H9 (cell line): ENCODE measurements around the gene MCM3AP. TPM values are rescaled to one million over a fixed set of nuclear protein-coding genes. Genes with fewer than 3 reads are reported as not detected.

Source experiments
- DNase-seq: peaks from one replicate; pipeline ENCODE4 v3.0.0-alpha.2; 2017
- H2AFZ ChIP-seq: one replicate; pipeline ENCODE4 v1.6.1; 2013; ENCODE audit warnings: mild to moderate bottlenecking, low read length, control low read depth, moderate library complexity
- H2AK5ac ChIP-seq: 2 replicates; pipeline ENCODE4 v1.6.1; 2013; ENCODE audit warnings: low read length, control low read depth, mixed read lengths; ENCODE audit not compliant: insufficient read length
- H2BK120ac ChIP-seq: one replicate; pipeline ENCODE4 v1.6.1; 2013; ENCODE audit warnings: low read depth, mild to moderate bottlenecking, low read length, control low read depth, inconsistent platforms; ENCODE audit not compliant: poor library complexity, severe bottlenecking
- H2BK12ac ChIP-seq: 2 replicates; pipeline ENCODE4 v1.6.1; 2013; ENCODE audit warnings: low read length, control low read depth, mixed read lengths, low read depth; ENCODE audit not compliant: insufficient read length
- H2BK15ac ChIP-seq: 2 replicates; pipeline ENCODE4 v1.6.1; 2013; ENCODE audit warnings: low read depth, low read length, control low read depth
- H2BK20ac ChIP-seq: one replicate; pipeline ENCODE4 v1.6.1; 2013; ENCODE audit warnings: low read depth, mild to moderate bottlenecking, low read length, control low read depth, inconsistent platforms; ENCODE audit not compliant: poor library complexity, severe bottlenecking
- H2BK5ac ChIP-seq: 2 replicates; pipeline ENCODE4 v1.6.1; 2013; ENCODE audit warnings: low read length, control low read depth, mixed read lengths; ENCODE audit not compliant: insufficient read length
- H3K14ac ChIP-seq: 2 replicates; pipeline ENCODE4 v1.6.1; 2013; ENCODE audit warnings: low read length, control low read depth; ENCODE audit not compliant: insufficient read depth
- H3K18ac ChIP-seq: 2 replicates; pipeline ENCODE4 v1.6.1; 2013; ENCODE audit warnings: low read depth, mild to moderate bottlenecking, mixed read lengths, low read length, control low read depth; ENCODE audit not compliant: insufficient read length
- H3K23ac ChIP-seq: 2 replicates; pipeline ENCODE4 v1.6.1; 2013; ENCODE audit warnings: low read length, control low read depth, mixed read lengths, low read depth; ENCODE audit not compliant: insufficient read length
- H3K23me2 ChIP-seq: 2 replicates; pipeline ENCODE4 v1.6.1; 2013; ENCODE audit warnings: low read depth, mild to moderate bottlenecking, mixed read lengths, low read length, control low read depth; ENCODE audit not compliant: insufficient read length, poor library complexity, severe bottlenecking
- H3K27ac ChIP-seq: 2 replicates; pipeline ENCODE4 v1.5.1; 2013; ENCODE audit warnings: low read length, control low read depth, mixed read lengths, low read depth; ENCODE audit not compliant: insufficient read length
- H3K27me3 ChIP-seq: 2 replicates; pipeline ENCODE4 v1.6.1; 2013; ENCODE audit warnings: low read length, control low read depth, inconsistent platforms; ENCODE audit not compliant: insufficient read depth
- H3K4ac ChIP-seq: 2 replicates; pipeline ENCODE4 v1.6.1; 2013; ENCODE audit warnings: low read depth, mild to moderate bottlenecking, control low read depth, inconsistent platforms, low read length, moderate library complexity
- H3K4me1 ChIP-seq: 2 replicates; pipeline ENCODE4 v1.6.1; 2013; ENCODE audit warnings: low read length, control low read depth, inconsistent platforms; ENCODE audit not compliant: insufficient read depth
- H3K4me2 ChIP-seq: 2 replicates; pipeline ENCODE4 v1.6.1; 2013; ENCODE audit warnings: low read length, control low read depth, mixed read lengths; ENCODE audit not compliant: insufficient read length, insufficient read depth
- H3K56ac ChIP-seq: 2 replicates; pipeline ENCODE4 v1.6.1; 2013; ENCODE audit warnings: low read depth, mild to moderate bottlenecking, mixed read lengths, low read length, control low read depth; ENCODE audit not compliant: insufficient read length
- H3K79me1 ChIP-seq: 2 replicates; pipeline ENCODE4 v1.6.1; 2013; ENCODE audit warnings: low read depth, mild to moderate bottlenecking, moderate library complexity, low read length, control low read depth, inconsistent platforms; ENCODE audit not compliant: insufficient read depth, poor library complexity, severe bottlenecking
- H3K79me2 ChIP-seq: 2 replicates; pipeline ENCODE4 v1.6.1; 2013; ENCODE audit warnings: low read length, control low read depth, inconsistent platforms; ENCODE audit not compliant: insufficient read depth
- H3K9ac ChIP-seq: 2 replicates; pipeline ENCODE4 v1.6.1; 2013; ENCODE audit warnings: low read length, control low read depth, mixed read lengths; ENCODE audit not compliant: insufficient read length; ENCODE audit errors: extremely low read depth
- H3K9me3 ChIP-seq: one replicate; pipeline ENCODE4 v1.6.1; 2013; ENCODE audit warnings: low read depth, low read length, inconsistent platforms; ENCODE audit not compliant: control insufficient read depth
- H3T11ph ChIP-seq: one replicate; pipeline ENCODE4 v1.6.1; 2013; ENCODE audit warnings: mild to moderate bottlenecking, low read length, control low read depth, inconsistent platforms
- H4K20me1 ChIP-seq: one replicate; pipeline ENCODE4 v1.6.1; 2013; ENCODE audit not compliant: control insufficient read depth, insufficient read length, insufficient read depth
- H4K5ac ChIP-seq: 2 replicates; pipeline ENCODE4 v1.6.1; 2013; ENCODE audit warnings: low read depth, mild to moderate bottlenecking, mixed read lengths, low read length, control low read depth; ENCODE audit not compliant: insufficient read length
- H4K8ac ChIP-seq: replicated peaks from 2 replicates; pipeline ENCODE4 v1.6.1; 2013; ENCODE audit warnings: low read length, control low read depth, mixed read lengths, low read depth; ENCODE audit not compliant: insufficient read length
- H4K91ac ChIP-seq: 2 replicates; pipeline ENCODE4 v1.6.1; 2013; ENCODE audit warnings: low read depth, mild to moderate bottlenecking, moderate library complexity, mixed read lengths, low read length, control low read depth; ENCODE audit not compliant: insufficient read length
- H3K27ac Mint-ChIP-seq, 3 experiments: 2 replicates in 2 of 3; 3 replicates in 1 of 3; pipeline ENCODE4 v1.8.0; 2020 to 2021; ENCODE audit warnings: mixed read lengths in 3 of 3, mild to moderate bottlenecking in 1 of 3, moderate library complexity in 1 of 3
- H3K27me3 Mint-ChIP-seq: 2 replicates; pipeline ENCODE4 v1.8.0; 2021; ENCODE audit warnings: low read depth, mild to moderate bottlenecking, moderate library complexity, mixed read lengths
- H3K36me3 Mint-ChIP-seq, 3 experiments: 2 replicates in 2 of 3; 3 replicates in 1 of 3; pipeline ENCODE4 v1.8.0; 2020 to 2021; ENCODE audit warnings: low read depth in 3 of 3, mixed read lengths in 3 of 3; ENCODE audit not compliant: insufficient read depth in 1 of 3
- H3K4me1 Mint-ChIP-seq, 2 experiments: 2 replicates each; pipeline ENCODE4 v1.8.0; 2020; ENCODE audit warnings: mixed read lengths in 2 of 2
- H3K4me3 Mint-ChIP-seq, 2 experiments: 2 replicates in 1 of 2; 3 replicates in 1 of 2; pipeline ENCODE4 v1.8.0; 2020 to 2021; ENCODE audit warnings: mild to moderate bottlenecking in 2 of 2, mixed read lengths in 2 of 2, moderate library complexity in 1 of 2
- H3K9me3 Mint-ChIP-seq, 2 experiments: 2 replicates in 1 of 2; 3 replicates in 1 of 2; pipeline ENCODE4 v1.8.0; 2020; ENCODE audit warnings: mild to moderate bottlenecking in 2 of 2, mixed read lengths in 2 of 2, moderate library complexity in 1 of 2
- CTCF ChIP-seq: fragments of 200-600 bp; sonication (generic); conservative IDR thresholded peaks from 3 replicates; pipeline ENCODE4 v1.8.0; 2021; ENCODE audit warnings: antibody characterized with exemption, mild to moderate bottlenecking
- WGBS: extraction: QIAGEN DNeasy Blood & Tissue Kit; methylation state at CpG from one replicate; pipeline ENCODE4 v1.1.7; 2013; ENCODE audit warnings: missing lambda C conversion rate, low lambda C conversion rate, mixed read lengths; ENCODE audit not compliant: insufficient read length; ENCODE audit errors: extremely low coverage; 5-methylcytosine and 5-hydroxymethylcytosine counted together
- total RNA-seq: library from RNA; stranded (reverse); gene quantifications from 2 replicates; pipeline ENCODE4 v1.2.1, GENCODE V29; 2021

Gene MCM3AP
- total RNA-seq, 1 experiment from 2014 or later = 124 TPM

DNA sequence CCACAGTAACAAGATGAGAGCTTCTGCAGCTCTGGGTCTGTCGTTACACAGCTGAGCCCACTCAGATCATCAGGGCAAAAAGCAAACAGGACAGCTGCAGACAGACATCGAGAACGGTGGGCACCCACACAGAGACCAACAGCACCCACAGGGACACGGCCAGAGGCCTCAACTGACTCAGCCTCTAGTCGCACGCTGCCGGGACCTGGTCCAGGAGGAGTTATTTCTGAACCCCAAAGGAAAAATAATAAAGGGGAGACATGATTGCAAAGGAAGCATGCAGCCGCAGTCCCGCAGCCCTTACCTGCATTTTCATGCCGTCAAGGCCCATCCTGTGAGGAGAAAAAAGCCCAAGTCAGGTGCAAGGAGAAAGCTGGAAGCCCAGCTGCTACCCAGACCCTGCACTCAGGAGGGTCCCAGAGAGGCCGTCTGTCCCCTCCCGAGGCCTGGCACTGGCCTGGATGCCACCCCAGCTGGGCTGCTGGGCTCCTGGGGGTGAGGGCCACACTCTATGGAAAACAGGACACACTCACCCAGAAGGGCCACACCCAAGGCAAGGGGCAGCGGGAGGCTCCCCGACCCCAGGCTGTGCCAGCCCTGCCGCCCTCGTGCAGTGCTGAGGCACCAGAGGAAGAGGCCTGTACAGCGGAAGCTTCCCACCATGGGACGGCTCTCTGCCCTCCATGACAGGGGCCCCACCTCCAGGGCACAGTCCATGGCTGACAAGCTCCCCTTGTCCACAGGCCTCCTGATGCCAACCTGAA, 72.5 kb downstream of the MCM3AP start:
- Mint-ChIP-seq H3K27ac (peak overlapping the region in 2 of 3 experiments; percentile 48 to 70; a peak in 2 of 7 replicates), H3K4me1 (no peaks in the 10 kb centered on the region), H3K36me3 (peaks cover 12 to 38% (median 34%) of the 10 kb centered on the region in 3 experiments), H3K4me3 (no peak overlapping the region), H3K27me3 (no peaks in the 10 kb centered on the region), H3K9me3 (no peaks in the 10 kb centered on the region)
- no peak overlapping the region for H3K14ac ChIP-seq
- no peak for DNase-seq
- H3K9me3 ChIP-seq = no peaks in the 10 kb centered on the region
- H4K20me1 ChIP-seq = no peaks in the 10 kb centered on the region
- no peak overlapping the region for H2BK15ac ChIP-seq
- no peaks in the 10 kb centered on the region; the same call in 1 of the 2 replicates for H3K79me2 ChIP-seq
- no peak overlapping the region for H3K9ac ChIP-seq
- H3T11ph ChIP-seq = no peak overlapping the region
- H3K18ac ChIP-seq = no peak overlapping the region
- no peak overlapping the region for H2BK120ac ChIP-seq
- no peak overlapping the region for H3K4me2 ChIP-seq
- no peak overlapping the region for H4K8ac ChIP-seq
- H2BK20ac ChIP-seq = no peak overlapping the region
- H3K4ac ChIP-seq = no peak overlapping the region
- H3K23me2 ChIP-seq = no peaks in the 10 kb centered on the region
- no peak overlapping the region for H4K5ac ChIP-seq
- H3K27me3 ChIP-seq = no peaks in the 10 kb centered on the region
- H2BK5ac ChIP-seq = no peak overlapping the region
- WGBS = no CpG with 5 or more reads among the region's 18 CpGs
- H2AK5ac ChIP-seq = no peak overlapping the region
- no peak overlapping the region for H4K91ac ChIP-seq
- no peak overlapping the region for H2AFZ ChIP-seq
- H3K4me1 ChIP-seq = no peaks in the 10 kb centered on the region
- TF ChIP-seq CTCF = no peak
- no peak overlapping the region for H2BK12ac ChIP-seq
- no peak overlapping the region for H3K23ac ChIP-seq
- no peak overlapping the region for H3K27ac ChIP-seq
- no peaks in the 10 kb centered on the region for H3K79me1 ChIP-seq
- no peak overlapping the region for H3K56ac ChIP-seq
